Stimulated activated CD4-positive, alpha-beta T cell treated with anti-CD3 and anti-CD28 coated beads, Interleukin-1b, Interleukin-23, amount 100 ng/mL, for 48 hours (primary cell): ENCODE data around the gene SLC36A3.
A peak's percentile ranks its signal among the peaks of the same experiment; 100 is the strongest.
"Not testable (repeated sequence)": the region's sequence is repeated elsewhere in the genome, so short reads cannot be mapped to it uniquely, and the experiment has no call there.

Source experiments
- DNase-seq: peaks from one replicate; pipeline ENCODE4 v3.0.0-alpha.2; 2020

SLC36A3 gene

GRCh38 chr5:151236888-151237287 is 66.7 kb downstream of the SLC36A3 start:
- no peak for DNase-seq

DNA sequence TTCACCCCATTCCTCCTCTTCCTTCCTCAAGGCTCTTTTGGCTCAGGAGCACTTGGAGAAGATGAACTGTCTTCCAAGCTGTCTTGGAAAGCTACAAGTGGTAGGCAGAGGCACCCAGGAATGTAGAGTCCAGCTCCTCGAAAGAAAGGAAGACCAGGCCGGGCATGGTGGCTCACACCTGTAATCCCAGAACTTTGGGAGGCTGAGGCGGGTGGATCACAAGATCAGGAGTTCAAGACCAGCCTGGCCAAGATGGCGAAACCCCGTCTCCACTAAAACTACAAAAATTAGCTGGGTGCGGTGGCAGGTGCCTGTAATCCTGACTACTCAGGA is 68.4 kb downstream of the SLC36A3 start:
- not testable (repeated sequence) for DNase-seq

DNA sequence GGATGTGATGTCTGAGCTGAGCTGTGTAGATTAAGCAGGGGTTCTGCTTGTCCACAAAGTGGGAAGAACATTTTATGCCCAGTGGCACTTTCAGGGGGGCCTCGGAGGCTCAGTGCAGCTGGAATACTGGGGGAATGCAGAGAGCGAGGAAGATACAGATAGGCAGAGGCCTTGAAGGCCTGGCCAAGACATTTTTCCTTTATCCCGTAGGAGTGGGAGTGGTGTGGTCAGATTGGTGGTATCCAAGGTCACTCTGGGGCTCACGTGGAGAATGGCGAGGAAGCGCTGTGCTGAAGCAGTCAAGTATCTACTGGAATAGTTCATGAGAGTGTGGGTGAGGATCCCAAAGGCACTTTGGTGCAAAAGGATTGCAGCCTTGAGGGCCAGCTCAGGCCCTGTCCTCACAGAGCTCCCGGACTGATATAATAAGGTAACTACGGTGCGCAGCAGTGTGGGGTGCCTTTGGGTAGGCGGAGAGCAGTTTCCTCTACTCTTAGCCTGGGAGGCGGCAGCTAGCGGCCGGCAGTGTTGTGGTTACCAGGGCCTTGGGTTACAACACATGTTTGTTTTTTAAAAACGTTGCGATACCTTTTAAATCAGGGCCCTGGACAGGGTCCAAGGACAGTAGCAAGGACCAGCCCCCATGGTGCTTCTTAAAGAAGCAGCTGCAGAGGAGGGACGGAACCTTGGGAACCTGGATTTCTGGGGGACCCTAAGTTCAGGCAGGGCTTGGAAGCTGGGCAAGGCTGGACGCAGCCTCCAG is 68.9 kb downstream of the SLC36A3 start:
- DNase-seq = peak; percentile 26

DNA sequence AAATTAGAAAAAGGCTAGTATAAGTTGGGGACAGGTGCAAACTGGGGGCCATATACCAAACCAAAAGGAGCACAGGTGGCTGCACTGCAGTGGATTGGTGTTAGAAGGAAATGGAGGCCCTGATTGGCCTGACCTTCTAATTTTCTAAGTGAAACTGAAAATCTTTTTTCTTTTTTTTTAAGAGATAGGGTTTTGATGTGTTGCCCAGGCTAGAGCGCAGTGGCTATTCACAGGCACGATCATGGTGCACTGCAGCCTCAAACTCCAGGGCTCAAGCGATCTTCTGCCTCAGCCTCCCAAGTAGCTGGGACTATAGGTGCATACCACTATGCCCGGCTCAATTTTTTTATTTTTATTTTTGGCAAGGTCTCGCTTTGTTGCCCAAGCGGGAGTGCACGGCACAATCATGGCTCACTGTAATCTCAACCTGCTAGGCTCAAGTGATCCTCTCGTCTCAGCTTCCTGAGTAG is 69.9 kb downstream of the SLC36A3 start:
- no peak for DNase-seq

GRCh38 chr5:151231359-151231758 is 72.2 kb downstream of the SLC36A3 start:
- no peak for DNase-seq

- no peak for DNase-seq
These were observed 73.4 kb downstream of the SLC36A3 start for GRCh38 chr5:151230048-151230680.

DNA sequence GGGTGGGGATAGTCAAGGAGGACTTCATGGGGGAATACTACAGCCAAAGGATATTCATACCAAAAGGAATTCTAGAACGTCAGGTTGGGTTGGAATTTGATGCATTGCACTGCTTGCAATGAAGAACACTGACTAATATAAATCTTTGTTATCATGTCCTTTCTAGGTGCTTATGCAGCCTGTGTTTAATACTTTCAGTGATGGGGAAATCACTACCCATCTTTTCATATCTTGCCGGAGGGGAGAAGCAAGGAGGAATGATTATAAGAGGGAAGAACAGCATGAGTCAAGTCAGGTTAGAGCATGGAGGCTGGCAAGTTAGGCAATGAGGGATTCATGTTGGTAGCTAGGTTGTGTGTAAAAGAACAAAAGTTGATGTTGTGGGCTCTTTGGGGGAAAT is 74.6 kb downstream of the SLC36A3 start:
- DNase-seq = no peak

GRCh38 chr5:151227918-151228447 is 75.6 kb downstream of the SLC36A3 start:
- DNase-seq = no peak
